ENCODE data around the gene NETO2.
A peak's percentile ranks its signal among the peaks of the same experiment; 100 is the strongest.

The NETO2 gene

DNA sequence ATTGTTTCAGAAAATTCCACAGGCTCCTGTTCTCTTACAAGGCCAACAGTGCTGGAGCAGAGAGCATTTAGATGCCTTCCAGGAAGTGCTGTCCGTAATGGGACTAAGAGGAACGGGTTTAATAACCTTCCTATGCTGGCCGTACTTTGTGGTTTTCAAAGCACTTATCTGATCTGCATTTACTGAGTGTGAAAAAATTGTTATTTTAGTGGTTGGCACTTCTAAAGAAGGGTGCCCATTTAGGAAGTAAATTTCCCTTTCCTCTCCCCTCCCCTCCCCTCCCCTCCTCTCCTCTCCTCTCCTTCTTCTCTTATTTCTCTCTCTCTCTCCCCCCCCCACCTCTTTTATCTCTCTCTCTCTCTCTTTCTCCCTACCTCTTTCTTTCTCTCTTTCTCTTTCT lies 98.3 kb downstream of the NETO2 start:
- DNase-seq (ENCODE audit: low read depth): no peak

DNA sequence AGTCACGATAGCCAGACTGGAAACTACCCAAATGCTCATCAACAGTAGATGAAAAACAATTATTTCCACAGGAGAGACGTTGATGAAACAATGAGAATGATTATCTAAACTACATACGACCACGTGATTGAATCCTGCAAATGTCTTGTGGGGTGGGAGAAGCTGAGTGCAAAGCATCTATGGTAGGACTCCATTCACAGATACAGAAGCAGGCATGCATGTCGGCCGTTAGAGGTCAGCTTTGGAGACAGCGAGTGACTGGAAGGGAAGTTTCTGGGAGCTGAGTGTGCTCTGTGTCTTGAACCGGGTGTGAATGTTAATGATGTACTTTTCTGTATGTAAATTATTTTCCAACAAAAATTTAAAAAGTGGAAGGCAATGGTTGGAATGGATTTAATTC lies 98.7 kb downstream of the NETO2 start:
- DNase-seq (ENCODE audit: low read depth): no peak

DNA sequence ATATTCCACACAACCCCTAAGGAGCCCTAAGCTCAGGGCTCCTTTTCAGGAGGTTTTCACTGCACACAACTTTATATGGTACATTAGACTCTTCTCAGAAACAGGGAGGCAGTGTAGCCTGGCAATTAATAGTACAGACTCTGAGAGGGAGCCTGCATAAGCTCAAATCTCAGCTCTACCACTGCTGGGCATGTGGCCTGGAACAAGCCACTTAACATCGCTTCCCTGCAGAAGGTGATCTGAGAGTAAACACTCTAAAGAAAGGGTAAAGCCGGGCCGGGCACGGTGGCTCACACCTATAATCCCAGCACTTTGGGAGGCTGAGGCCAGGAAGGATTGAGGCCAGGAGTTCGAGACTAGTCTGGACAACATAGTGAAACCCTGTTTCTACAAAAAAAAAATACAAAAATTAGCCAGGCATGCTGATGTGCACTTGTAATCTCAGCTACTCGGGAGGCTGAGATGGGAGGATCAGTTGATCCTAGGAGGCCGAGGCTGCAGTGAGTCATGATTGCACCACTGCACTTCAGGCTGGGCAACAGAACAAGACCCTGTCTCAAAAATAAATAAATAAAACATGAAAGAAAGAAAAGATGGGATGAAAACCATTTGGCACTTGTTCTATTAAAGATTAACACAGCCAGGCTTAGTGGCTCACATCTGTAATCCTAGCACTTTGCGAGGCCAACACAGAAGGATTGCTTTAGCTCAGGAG lies 99.6 kb downstream of the NETO2 start:
- DNase-seq (ENCODE audit: low read depth): no peak

DNA sequence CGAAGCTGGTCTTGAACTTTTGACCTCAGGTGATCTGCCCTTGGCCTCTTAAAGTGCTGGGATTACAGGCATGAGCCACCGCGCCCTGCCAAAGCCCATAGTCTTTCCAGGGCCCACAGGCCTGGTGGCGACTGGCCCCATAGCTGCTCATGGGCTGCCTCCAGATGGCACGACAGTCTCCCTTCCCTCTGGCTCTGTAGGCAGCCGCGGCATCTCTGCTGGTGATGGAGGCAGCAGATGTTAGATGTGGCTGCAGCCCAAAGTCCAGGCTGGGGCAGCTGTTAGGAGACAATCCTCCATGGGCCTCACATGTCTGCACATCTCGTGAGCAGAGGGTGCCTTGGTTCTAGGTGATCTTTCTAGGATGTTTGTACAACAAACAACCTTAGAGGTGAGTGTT lies 100.5 kb downstream of the NETO2 start:
- no peak for DNase-seq (ENCODE audit: low read depth)

DNA sequence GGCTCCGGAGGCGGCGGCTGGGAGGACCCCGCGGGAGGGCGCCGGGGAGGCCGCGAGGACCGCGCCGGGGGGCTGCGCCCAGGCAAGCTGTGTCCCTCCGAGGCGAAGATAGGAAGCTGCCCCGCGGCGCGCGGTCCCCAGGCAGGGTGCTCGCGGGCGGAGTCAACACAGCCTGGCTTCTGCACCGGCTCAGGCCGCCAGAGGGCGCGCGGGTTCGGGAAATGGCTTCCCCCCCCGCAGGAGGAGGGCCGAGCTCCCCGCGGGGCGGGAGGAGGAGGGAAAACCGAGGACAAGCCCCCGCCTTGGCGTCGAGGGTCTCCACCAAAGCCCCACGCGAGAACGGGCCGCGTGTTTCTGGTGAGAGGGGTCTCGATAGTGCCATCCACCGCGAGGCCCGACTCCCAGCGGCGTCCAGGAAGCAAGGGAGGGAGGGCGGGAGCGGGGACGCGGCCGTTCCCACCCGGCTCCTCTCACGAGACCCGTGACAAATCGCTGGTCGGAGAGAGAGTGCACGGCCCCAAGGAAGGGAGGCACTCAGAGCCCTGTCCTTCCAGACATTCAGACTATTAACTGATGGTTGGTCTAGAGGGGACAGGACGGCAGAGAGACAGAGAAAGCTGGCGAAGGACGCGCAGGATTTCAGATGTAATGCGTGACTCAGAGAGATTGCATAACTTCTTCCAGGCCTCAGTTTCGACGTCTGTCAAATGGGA lies 105.8 kb downstream of the NETO2 start:
- peak; percentile 87 for DNase-seq (ENCODE audit: low read depth)

DNA sequence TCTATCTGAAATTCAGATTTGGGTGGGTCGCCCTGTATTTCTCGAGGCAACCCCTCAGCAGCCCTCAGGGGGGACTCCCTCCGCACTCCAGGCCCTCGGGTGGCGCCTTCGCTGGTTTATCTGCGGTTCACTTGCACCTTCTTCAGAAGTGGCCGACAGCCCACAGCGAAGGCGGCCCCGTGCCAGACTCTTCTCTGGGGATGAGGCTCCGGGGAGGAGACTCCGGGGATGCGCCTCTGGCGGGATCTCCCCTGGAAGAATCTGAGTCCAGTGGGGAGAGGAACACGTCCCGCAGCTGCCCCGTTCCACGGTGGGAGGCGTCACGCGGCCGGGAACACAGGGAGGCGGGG lies 106.4 kb downstream of the NETO2 start:
- DNase-seq (ENCODE audit: low read depth): peak; percentile 3

DNA sequence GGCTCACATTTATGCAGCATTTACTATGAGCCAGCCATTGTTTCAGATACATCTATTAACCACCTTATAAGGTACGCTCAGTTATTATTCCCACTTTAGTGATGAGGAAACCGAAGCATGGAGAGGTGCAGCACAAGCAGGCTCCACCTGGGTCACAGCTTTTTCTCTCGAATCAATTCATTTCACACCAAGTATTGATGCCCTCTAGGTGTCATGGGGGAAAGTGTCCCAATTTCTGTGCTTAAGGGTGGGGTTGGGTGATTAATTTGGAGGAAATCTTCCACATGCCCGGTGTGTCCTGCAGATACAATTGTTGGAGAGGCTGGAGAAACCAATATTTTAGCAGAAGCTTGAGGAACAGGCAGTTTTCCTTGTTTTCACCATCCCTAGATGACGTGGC lies 107.5 kb downstream of the NETO2 start:
- DNase-seq (ENCODE audit: low read depth): no peak

DNA sequence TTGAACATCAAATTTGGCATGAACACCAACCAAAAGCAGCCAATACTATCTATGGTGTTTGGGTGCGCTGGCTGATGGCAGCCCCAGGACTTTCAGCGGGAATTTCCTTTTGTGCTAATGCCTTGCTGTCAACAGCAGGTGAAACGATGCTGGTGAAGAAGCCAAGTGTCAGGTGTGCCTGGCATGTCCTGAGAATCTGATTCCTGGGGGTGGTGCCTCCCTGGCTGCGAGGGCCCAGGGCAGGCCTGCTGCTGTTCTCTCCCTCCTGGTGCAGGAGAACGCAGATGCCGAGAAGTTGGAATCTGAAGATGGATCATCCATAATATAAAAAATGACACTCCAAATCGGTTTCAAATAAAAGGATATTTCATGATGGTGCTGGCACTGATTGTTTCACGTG lies 108.3 kb downstream of the NETO2 start:
- DNase-seq (ENCODE audit: low read depth): no peak

DNA sequence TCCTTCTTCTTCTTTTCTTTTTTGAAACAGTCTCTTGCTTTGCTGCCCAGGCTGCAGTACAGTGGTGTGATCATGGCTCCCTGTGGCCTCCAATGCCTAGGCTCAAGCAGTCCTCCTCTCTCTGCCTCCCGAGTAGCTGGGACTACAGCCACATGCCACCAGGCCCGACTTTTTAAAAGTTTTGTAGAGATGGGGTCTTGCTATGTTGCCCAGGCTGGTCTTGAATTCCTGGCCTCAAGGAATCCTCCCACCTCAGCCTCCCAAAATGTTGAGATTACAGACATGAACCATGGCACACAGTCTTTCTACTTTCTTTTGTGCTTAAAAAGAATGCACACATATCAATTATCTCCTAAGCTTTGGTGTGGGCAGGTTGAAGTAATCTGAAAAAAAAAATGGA lies 109.3 kb downstream of the NETO2 start:
- DNase-seq (ENCODE audit: low read depth): no peak

DNA sequence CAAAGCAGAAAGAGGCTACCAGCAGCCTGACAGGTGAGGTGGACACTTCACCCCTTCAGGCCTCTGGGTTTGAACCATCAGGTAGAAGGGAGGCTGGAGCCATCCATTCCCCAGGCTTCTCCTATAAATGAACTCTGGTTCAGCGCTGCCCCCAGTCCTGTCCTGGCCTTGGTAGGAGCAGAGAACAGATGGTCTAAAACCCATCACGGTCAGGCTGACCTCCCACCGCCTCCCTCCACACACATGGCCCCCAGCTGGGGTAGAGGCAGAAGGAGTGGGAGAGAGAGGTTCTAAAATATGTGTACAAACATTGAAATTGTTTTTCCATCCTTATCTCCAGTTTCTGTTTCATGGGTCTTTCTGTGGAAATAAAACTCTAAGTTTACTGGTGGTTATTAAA lies 110.6 kb downstream of the NETO2 start:
- no peak for DNase-seq (ENCODE audit: low read depth)

DNA sequence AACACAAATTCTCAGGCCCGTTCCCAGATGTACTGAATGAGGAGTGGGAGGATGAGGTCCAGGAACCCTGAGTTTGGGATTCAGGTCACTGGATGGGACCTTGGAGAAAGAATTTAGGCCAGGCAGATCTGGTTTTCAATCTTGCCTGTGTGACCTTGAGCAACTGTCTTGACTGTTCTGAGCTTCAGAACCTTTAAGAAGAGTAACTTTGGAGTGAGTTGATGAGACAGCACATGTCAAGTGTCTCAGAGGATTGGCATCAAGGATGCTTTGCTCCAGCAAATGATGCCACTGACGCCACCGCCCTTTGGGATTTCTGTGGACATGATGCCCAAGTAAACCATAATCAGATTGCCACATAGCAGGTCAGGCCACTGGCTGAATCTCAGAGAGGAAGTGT lies 114.0 kb downstream of the NETO2 start:
- no peak for DNase-seq (ENCODE audit: low read depth)

DNA sequence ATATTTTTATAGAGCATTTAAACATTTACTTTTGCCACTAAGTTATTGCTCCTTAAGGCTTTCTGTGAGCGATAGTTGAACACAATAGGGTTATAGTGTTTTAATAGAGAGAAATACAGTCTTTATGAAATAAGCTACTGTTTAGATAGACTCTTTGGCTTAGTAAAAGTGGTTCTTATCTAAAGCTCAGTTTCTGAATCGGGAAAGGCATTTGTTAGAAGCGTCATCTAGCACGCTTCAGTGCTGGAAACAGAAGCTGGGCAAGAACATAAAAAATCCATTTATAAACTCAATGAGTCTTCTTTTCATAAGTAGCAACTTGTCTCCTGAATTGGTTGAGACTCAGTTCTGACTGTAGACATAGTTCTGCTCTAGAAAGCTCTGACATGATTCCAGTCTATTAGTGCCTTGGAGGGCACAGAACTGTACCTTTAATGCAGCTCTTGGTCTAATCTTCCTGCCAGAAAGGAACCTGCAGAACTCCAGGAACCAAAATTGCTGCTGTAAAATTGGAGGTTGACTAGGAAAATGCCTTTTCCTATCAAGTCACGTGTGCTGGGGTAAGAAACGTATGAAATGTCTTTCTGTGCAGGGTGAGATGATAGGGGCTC lies 114.9 kb downstream of the NETO2 start:
- DNase-seq (ENCODE audit: low read depth): no peak
